ENCODE results near the gene IRAK2.

IRAK2 gene

DNA sequence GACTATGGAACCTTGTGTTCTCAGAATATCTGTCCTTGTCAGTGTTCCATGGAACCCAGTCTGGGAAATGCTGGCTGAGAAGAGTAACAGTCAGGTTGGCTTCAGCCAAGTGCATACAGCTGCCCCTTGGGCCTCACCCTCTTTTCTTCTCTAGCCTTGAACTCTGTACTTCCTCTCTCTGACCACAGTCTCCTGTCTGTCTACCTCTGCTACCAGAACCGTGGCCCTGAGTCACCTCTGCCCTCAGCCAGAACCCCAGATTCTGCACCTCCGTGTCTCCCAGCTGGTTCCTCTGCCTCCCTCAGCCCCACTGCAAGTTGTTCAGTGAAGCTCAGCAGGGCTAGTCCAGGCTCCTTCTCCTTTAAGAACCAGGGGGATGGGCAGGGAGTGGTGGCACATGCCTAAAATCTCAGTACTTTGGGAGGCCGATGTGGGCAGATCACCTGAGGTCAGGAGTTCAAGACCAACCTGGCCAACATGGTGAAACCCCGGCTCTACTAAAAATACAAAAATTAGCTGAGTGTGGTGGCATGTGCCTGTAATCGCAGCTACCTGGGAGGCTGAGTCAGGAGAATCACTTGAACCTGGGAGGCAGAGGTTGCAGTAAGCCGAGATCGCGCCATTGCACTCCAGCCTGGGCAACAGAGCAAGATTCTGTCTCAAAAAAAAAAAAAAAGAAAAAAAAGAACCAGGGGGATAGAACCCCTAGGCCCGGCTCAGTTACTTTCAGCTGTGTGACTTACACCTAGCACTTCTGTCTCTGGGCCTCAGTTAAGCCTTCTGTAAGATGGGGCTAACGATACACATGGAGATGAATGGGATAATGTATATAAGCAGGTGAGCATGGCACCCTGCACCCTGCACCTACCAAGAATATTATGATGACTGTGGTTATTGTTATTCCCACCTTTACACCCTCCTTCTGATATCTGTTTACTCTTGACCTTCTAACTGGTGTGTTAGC lies 59.2 kb downstream of the IRAK2 start:
- POLR2A ChIA-PET (ENCODE audit: low non-redundant PET), result no interaction called here
- no peak for DNase-seq (ENCODE audit: low spot score)
- no peak for TF ChIP-seq CTCF (conservative IDR thresholded peaks at IDR 0.05; ENCODE audit: low read depth)
- H3K27ac ChIP-seq, result peak overlapping the region; percentile 51
- CTCF ChIA-PET, result interaction anchor here (1.8 kb wide), 1 partner anchor 59 kb away, joined by 12 read pairs; the partner anchor contains the start of gene IRAK2

DNA sequence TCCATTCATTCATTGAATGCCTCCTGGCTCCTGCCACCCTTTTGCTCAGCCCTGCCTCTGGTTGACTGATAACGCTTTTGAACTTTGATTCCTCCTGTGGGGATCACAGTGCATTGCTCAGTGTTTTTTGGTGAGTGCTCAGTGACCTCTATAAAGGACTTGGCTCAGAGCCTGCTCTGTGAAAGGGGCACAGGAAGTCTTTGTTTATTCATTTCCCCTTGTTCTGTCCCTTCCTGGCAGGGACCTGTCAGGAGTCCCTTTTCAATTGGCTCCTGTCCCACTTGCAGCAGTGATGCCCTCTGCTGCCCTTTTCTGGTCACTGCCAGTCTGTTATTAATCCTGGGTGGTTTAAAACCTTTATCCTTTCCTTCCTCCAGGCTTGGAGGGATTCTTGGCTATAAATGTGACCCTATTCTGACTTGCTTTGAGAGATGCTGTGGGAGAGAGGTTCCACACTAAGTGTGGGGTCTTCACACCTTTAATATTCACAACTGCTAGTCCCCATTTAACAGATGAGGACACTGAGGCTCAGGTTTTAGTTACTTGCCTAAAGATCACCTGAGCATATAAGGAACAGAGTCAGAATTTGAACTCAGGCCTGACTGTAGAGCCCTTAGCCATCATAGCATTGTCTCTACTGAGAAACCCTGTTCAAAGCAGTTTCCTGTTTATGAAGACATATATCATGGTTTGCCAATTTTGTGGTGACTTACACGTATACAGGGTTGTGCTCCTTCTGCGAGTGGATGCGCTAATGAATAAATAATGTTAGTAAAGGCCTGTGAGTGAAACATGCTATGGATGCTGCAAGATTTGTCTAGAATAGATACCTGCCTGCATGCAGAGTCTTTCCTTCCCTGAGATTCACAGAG lies 60.3 kb downstream of the IRAK2 start:
- POLR2A ChIA-PET (ENCODE audit: low non-redundant PET), result no interaction called here
- CTCF ChIA-PET, result no interaction called here
- peak; percentile 42 for DNase-seq (ENCODE audit: low spot score)

DNA sequence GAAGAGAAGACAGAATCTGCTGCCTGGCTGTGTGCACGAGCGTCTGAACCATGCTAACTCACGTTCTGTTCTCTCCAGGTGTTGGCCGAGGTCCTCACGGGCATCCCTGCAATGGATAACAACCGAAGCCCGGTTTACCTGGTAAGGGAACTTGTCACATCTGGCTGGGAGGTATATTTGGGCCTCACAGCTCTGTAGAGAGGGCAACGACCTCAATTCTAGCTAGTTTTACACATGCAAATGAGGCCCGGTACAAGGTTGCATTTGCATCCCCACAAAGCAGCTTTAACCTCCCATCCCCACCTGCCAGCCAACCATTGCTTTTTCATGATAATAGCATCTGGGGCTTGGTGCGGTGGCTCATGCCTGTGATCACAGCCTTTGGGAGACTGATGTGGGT lies 61.6 kb downstream of the IRAK2 start:
- CTCF ChIA-PET, result interaction anchor here (0.7 kb wide), 1 partner anchor 510 kb away, joined by 3 read pairs; no protein-coding TSS in a partner anchor
- no peak for DNase-seq (ENCODE audit: low spot score)
- no peak overlapping the region for H3K27ac ChIP-seq
- no peak for TF ChIP-seq CTCF (conservative IDR thresholded peaks at IDR 0.05; ENCODE audit: low read depth)
- POLR2A ChIA-PET (ENCODE audit: low non-redundant PET), result no interaction called here

More for the DNA sequence above, 60.3 kb downstream of the IRAK2 start:
- no peak overlapping the region for H3K27ac ChIP-seq
- peak; percentile 87 for TF ChIP-seq CTCF (conservative IDR thresholded peaks at IDR 0.05; ENCODE audit: low read depth)

GRCh38 chr3:10228248-10228950 lies 63.7 kb downstream of the IRAK2 start:
- POLR2A ChIA-PET (ENCODE audit: low non-redundant PET), result no interaction called here

DNA sequence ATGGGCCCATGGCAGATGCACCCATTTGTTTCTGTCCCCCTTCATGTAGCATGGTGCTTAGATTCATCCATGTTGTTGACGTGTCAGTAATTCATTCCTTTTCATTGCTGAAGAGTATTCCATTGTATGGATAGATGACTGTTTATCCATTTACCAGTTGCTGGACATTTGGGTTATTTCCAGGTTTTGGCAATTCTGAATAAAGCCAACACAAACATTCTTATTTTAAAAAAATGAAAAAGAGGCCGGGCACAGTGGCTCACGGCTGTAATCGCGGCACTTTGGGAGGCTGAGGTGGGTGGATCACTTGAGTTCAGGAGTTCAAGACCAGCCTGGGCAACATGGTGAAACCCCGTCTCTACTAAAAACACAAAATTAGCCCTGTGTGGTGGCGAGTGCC lies 64.9 kb downstream of the IRAK2 start:
- no peak overlapping the region for H3K27ac ChIP-seq
- ChIA-PET POLR2A (ENCODE audit: low non-redundant PET) (no interaction called here), CTCF (no interaction called here)
- DNase-seq (ENCODE audit: low spot score), result no peak
- no peak for TF ChIP-seq CTCF (conservative IDR thresholded peaks at IDR 0.05; ENCODE audit: low read depth)

More at GRCh38 chr3:10228248-10228950, 63.7 kb downstream of the IRAK2 start:
- CTCF ChIA-PET, result interaction anchor here (0.6 kb wide), 1 partner anchor 264 kb away, joined by 4 read pairs; no protein-coding TSS in a partner anchor
- no peak overlapping the region for H3K27ac ChIP-seq
- no peak for DNase-seq (ENCODE audit: low spot score)
- TF ChIP-seq CTCF (conservative IDR thresholded peaks at IDR 0.05; ENCODE audit: low read depth), result no peak

GRCh38 chr3:10232137-10232536 lies 67.4 kb downstream of the IRAK2 start:
- POLR2A ChIA-PET (ENCODE audit: low non-redundant PET), result no interaction called here
- no peak for TF ChIP-seq CTCF (conservative IDR thresholded peaks at IDR 0.05; ENCODE audit: low read depth)
- no peak for DNase-seq (ENCODE audit: low spot score)
- CTCF ChIA-PET, result interaction anchor here (0.6 kb wide), 1 partner anchor 88 kb away, joined by 4 read pairs; no protein-coding TSS in a partner anchor
- no peak overlapping the region for H3K27ac ChIP-seq

All from RWPE1 (cell line).